Measurements from ENCODE around the gene SMIM33. TPM values are rescaled to one million over a fixed set of nuclear protein-coding genes. Genes with fewer than 3 reads are reported as not detected.

SMIM33 gene
- total and polyA plus RNA-seq, 10 of the 15 experiments (the other 5 are each of a cell fraction or from before 2014, with no cell fraction given), result 0.03 to 0.25 (median 0.07) TPM; not detected in 4

- TF ChIP-seq EGR1 (IDR thresholded peaks at IDR 0.05; ENCODE audit: borderline replicate concordance in 1 of 2, low read depth in 2 of 2, low read length in 2 of 2) (no peak), SUPT20H (IDR thresholded peaks at IDR 0.05; ENCODE audit: borderline replicate concordance, control insufficient read depth, low read depth, low read length) (no peak), YY1 (IDR thresholded peaks at IDR 0.05; ENCODE audit: low read depth, low read length) (no peak), HDAC2 (IDR thresholded peaks at IDR 0.05) (no peak), BRCA1 (IDR thresholded peaks at IDR 0.05; ENCODE audit: low read depth, low read length) (no peak), EP300 (IDR thresholded peaks at IDR 0.05; ENCODE audit: borderline replicate concordance in 1 of 2, control insufficient read depth in 1 of 2, low read depth in 2 of 2, low read length in 2 of 2) (no peak), ZNF687 (IDR thresholded peaks at IDR 0.05) (peak; percentile 92), IKZF2 (IDR thresholded peaks at IDR 0.05) (no peak), CREB1 (IDR thresholded peaks at IDR 0.05; ENCODE audit: low read depth) (peak; percentile 90), EZH2 (IDR thresholded peaks at IDR 0.05; ENCODE audit: borderline replicate concordance, control insufficient read depth, low read depth, low read length) (no peak), ZBED1 (IDR thresholded peaks at IDR 0.05; ENCODE audit: borderline replicate concordance) (no peak), PML (IDR thresholded peaks at IDR 0.05; ENCODE audit: low read length) (no peak), SREBF1 (IDR thresholded peaks at IDR 0.05; ENCODE audit: low read length) (no peak), BMI1 (IDR thresholded peaks at IDR 0.05; ENCODE audit: borderline replicate concordance) (no peak), ATF2 (IDR thresholded peaks at IDR 0.05; ENCODE audit: low read length) (no peak), SREBF2 (IDR thresholded peaks at IDR 0.05; ENCODE audit: low read length) (no peak), IRF4 (IDR thresholded peaks at IDR 0.05; ENCODE audit: low read depth, low read length) (no peak), ZNF217 (IDR thresholded peaks at IDR 0.05) (no peak), GABPA (IDR thresholded peaks at IDR 0.05; ENCODE audit: low read depth) (no peak; the same call in 1 of the 2 replicates), STAT1 (conservative IDR thresholded peaks at IDR 0.05) (no peak), SMARCA5 (IDR thresholded peaks at IDR 0.05) (no peak), CHD1 (IDR thresholded peaks at IDR 0.05; ENCODE audit: low read depth, low read length) (no peak), EED (IDR thresholded peaks at IDR 0.05; ENCODE audit: low read depth) (peak; percentile 54; the same call in 1 of the 2 replicates)
- TF ChIP-seq, protein P1, sequence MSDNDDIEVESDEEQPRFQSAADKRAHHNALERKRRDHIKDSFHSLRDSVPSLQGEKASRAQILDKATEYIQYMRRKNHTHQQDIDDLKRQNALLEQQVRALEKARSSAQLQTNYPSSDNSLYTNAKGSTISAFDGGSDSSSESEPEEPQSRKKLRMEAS (IDR thresholded peaks at IDR 0.05; ENCODE audit: low read depth, low read length), result 0 out of 2 replicates have a peak, but pooled peaks have one; percentile 48
- TF ChIP-seq, protein P2, sequence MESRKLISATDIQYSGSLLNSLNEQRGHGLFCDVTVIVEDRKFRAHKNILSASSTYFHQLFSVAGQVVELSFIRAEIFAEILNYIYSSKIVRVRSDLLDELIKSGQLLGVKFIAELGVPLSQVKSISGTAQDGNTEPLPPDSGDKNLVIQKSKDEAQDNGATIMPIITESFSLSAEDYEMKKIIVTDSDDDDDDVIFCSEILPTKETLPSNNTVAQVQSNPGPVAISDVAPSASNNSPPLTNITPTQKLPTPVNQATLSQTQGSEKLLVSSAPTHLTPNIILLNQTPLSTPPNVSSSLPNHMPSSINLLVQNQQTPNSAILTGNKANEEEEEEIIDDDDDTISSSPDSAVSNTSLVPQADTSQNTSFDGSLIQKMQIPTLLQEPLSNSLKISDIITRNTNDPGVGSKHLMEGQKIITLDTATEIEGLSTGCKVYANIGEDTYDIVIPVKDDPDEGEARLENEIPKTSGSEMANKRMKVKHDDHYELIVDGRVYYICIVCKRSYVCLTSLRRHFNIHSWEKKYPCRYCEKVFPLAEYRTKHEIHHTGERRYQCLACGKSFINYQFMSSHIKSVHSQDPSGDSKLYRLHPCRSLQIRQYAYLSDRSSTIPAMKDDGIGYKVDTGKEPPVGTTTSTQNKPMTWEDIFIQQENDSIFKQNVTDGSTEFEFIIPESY (IDR thresholded peaks at IDR 0.05), result no peak
Observed at GRCh38 chr5:139458580-139459407, 12.0 kb upstream of the SMIM33 start (continued).

Data from GM12878 (cell line).